GM12878 (cell line): ENCODE results near the gene OR1Q1. TPM values are rescaled to one million over a fixed set of nuclear protein-coding genes. Genes with fewer than 3 reads are reported as not detected.
A peak's percentile ranks its signal among the peaks of the same experiment; 100 is the strongest.

Experiments
- ATAC-seq: fragments of 200-7000 bp; cut with Tn5 transposase; 3 replicates; pipeline ENCODE4 v1.9.1; 2020; ENCODE audit warnings: mild to moderate bottlenecking, moderate library complexity
- Bru-seq: library from RNA; stranded (reverse); fragments of 400-500 nt; gene quantifications from one replicate; lab custom pipeline; 2021; lab: Mats Ljungman, UMichigan
- BruChase-seq, 2 experiments: library from RNA; stranded (reverse); fragments of 400-500 nt; gene quantifications; one replicate each; lab custom pipeline; 2021; lab: Mats Ljungman, UMichigan
- BruUV-seq: library from RNA; stranded (reverse); fragments of 400-500 nt; replicated peaks from 2 replicates; lab custom pipeline; 2021; lab: Mats Ljungman, UMichigan
- CTCF ChIA-PET: fragments of 300-600 bp; sonication (Branson Sonifier 250); formaldehyde crosslinking; extraction: SDS; loops from one replicate; lab custom pipeline; 2021; ENCODE audit warnings: inconsistent platforms; lab: Yijun Ruan, JAX
- POLR2A ChIA-PET: fragments of 350-600 bp; formaldehyde crosslinking; extraction: SDS; loops from one replicate; lab custom pipeline; 2021; ENCODE audit warnings: inconsistent platforms; lab: Charles Lee
- RAD21 ChIA-PET: fragments of 300-600 bp; sonication (Branson Sonifier 250); formaldehyde crosslinking; loops from one replicate; lab custom pipeline; 2023; ENCODE audit warnings: antibody characterized with exemption; ENCODE audit not compliant: unreplicated experiment; lab: Charles Lee
- SMC1A ChIA-PET: fragments of 300-600 bp; sonication (Branson Sonifier 250); formaldehyde crosslinking; loops from one replicate; lab custom pipeline; 2023; ENCODE audit not compliant: unreplicated experiment, uncharacterized antibody; lab: Charles Lee
- DNase-seq: peaks from one replicate; pipeline ENCODE4 v3.0.0-alpha.2; 2011; ENCODE audit warnings: low read depth, low spot score
- FAIRE-seq: peaks from 3 replicates; lab custom pipeline; 2011; peaks lifted over from hg19 to GRCh38; lab: Jason Lieb, UNC
- H2AFZ ChIP-seq: 2 replicates; pipeline ENCODE4 v1.6.0; 2011; ENCODE audit warnings: low read depth, low read length, control low read depth; ENCODE audit not compliant: control insufficient read depth
- H3K27ac ChIP-seq: 2 replicates; pipeline ENCODE4 v1.5.1; 2011; ENCODE audit warnings: control low read depth; ENCODE audit not compliant: control insufficient read depth, insufficient read depth
- H3K27me3 ChIP-seq, 2 experiments: replicated peaks in 1 of 2; 2 replicates each; pipeline versions ENCODE4 v1.6.0 to v1.6.1; 2011; ENCODE audit warnings: low read length in 1 of 2; ENCODE audit not compliant: control insufficient read depth in 2 of 2, insufficient read depth in 2 of 2
- H3K36me3 ChIP-seq, 2 experiments: 2 replicates each; pipeline ENCODE4 v1.5.1; 2011; ENCODE audit warnings: low read length in 1 of 2; ENCODE audit not compliant: control insufficient read depth in 2 of 2, insufficient read depth in 2 of 2
- H3K4me1 ChIP-seq: 2 replicates; pipeline ENCODE4 v1.6.1; 2011; ENCODE audit warnings: mild to moderate bottlenecking, low read length, moderate library complexity, mixed read lengths; ENCODE audit not compliant: control insufficient read depth, insufficient read depth
- H3K4me2 ChIP-seq: 2 replicates; pipeline ENCODE4 v1.6.0; 2011; ENCODE audit warnings: control low read depth; ENCODE audit not compliant: control insufficient read depth, insufficient read depth
- H3K4me3 ChIP-seq: fragments of 200-600 bp; sonication (generic); 2 replicates; pipeline ENCODE4 v1.5.1; 2016
- H3K79me2 ChIP-seq: 2 replicates; pipeline ENCODE4 v1.6.0; 2011; ENCODE audit warnings: low read length; ENCODE audit not compliant: control insufficient read depth, insufficient read depth
- H3K9ac ChIP-seq: 2 replicates; pipeline ENCODE4 v1.8.0; 2011; ENCODE audit warnings: low read length, control low read depth, mixed read lengths; ENCODE audit not compliant: control insufficient read depth, insufficient read depth
- H3K9me3 ChIP-seq: replicated peaks from 3 replicates; pipeline ENCODE4 v1.5.1; 2011; ENCODE audit warnings: mild to moderate bottlenecking, low read length; ENCODE audit not compliant: control insufficient read depth, insufficient read depth
- H4K20me1 ChIP-seq: 2 replicates; pipeline ENCODE4 v1.6.0; 2011; ENCODE audit not compliant: control insufficient read depth, insufficient read depth
- RB1 ChIP-seq: fragments of 450-650 bp; formaldehyde crosslinking; IDR thresholded peaks from 2 replicates; pipeline ENCODE4 v1.6.1; 2017; ENCODE audit warnings: mild to moderate bottlenecking, borderline replicate concordance
- TAF1 ChIP-seq: IDR thresholded peaks from 2 replicates; pipeline ENCODE4 v1.6.1; 2011; ENCODE audit warnings: mild to moderate bottlenecking, low read depth, low read length, borderline replicate concordance
- WGBS: methylation state at CpG from one replicate; pipeline ENCODE4 v1.1.6; 2016; ENCODE audit warnings: low lambda C conversion rate; ENCODE audit not compliant: insufficient replicate concordance, insufficient coverage; ENCODE audit errors: missing lambda C conversion rate; 5-methylcytosine and 5-hydroxymethylcytosine counted together
- in situ Hi-C: fragments of 300-500 bp; cut with MboI; formaldehyde crosslinking; loops from 9 replicates; pipeline ENCODE4 v1.14.3; 2018; ENCODE audit warnings: mixed read lengths
- intact Hi-C: fragments of 100-400 bp; cut with micrococcal nuclease; formaldehyde crosslinking; loops from one replicate; pipeline ENCODE4 v1.14.2; 2022; ENCODE audit not compliant: unreplicated experiment
- long read RNA-seq, 2 experiments: library from polyadenylated mRNA; unstranded; transcript quantifications; one replicate each; pipeline ENCODE4 v2.0.0, GENCODE V29; 2019 to 2020
- polyA minus RNA-seq, 3 experiments: library from RNA; depleted of rRNA, polyadenylated mRNA; stranded (reverse); fragments of >200 nt; gene quantifications; 2 replicates each; pipeline ENCODE4 v1.2.3, GENCODE V29; 2011
- polyA plus RNA-seq, 11 experiments: library from polyadenylated mRNA; depleted of rRNA in 4 of 11; unstranded in 6 of 11; stranded (reverse) in 5 of 11; fragments of >200 nt; fragmentation: Nextera tagmentation in 4 of 11; fragmentation: Illumina TruSeq in 1 of 11; extraction: Ambion mirVana in 4 of 11; extraction: Trizol in 1 of 11; gene quantifications; 1 replicate in 1 of 11; 2 replicates in 10 of 11; pipeline versions ENCODE4 v1.2.1 to v1.2.3, GENCODE V29; 2011 to 2016; ENCODE audit warnings: inconsistent platforms in 2 of 11, missing spikeins in 2 of 11, low read depth in 1 of 11
- total RNA-seq, 4 experiments: library from RNA; depleted of rRNA in 3 of 4; stranded (reverse); fragments of >200 nt in 3 of 4; fragmentation: Illumina TruSeq in 1 of 4; extraction: Trizol in 1 of 4; gene quantifications; 2 replicates each; pipeline versions ENCODE4 v1.2.1 to v1.2.3, GENCODE V29; 2013 to 2021
- TF ChIP-seq, protein P1 (sequence below): fragments of 450-650 bp; IDR thresholded peaks from 2 replicates; pipeline ENCODE4 v1.6.1; 2016; ENCODE audit warnings: mild to moderate bottlenecking, moderate library complexity, borderline replicate concordance

The OR1Q1 gene
- 0.79 and 1.2 TPM in 2 replicates for total RNA-seq (2013; cell fraction: nucleolus; rRNA removed)
- not detected in 2 replicates for total RNA-seq (2014; rRNA removed)
- not detected in 2 replicates for total RNA-seq (2014; rRNA removed; fragmentation: Illumina TruSeq; extraction: Trizol)
- total RNA-seq (2021): not detected in 2 replicates
- polyA plus RNA-seq (2011; ENCODE audit: low read depth): not detected
- 0.29 TPM in 1 of 2 replicates, not detected in the other for polyA plus RNA-seq (2011; rRNA removed)
- 0.30 TPM in 1 of 2 replicates, not detected in the other for polyA plus RNA-seq (2011; cell fraction: cytosol; rRNA removed)
- 1.5 and 1.7 TPM in 2 replicates for polyA plus RNA-seq (2011; cell fraction: nucleus; rRNA removed)
- not detected in 2 replicates for polyA plus RNA-seq (2012)
- not detected in 2 replicates for polyA plus RNA-seq (2014; fragmentation: Illumina TruSeq; extraction: Trizol)
- not detected for polyA plus RNA-seq (2014; fragmentation: Nextera tagmentation; extraction: Ambion mirVana)
- polyA plus RNA-seq (2014; rRNA removed): not detected in 2 replicates
- not detected for polyA plus RNA-seq (2016; fragmentation: Nextera tagmentation; extraction: Ambion mirVana)
- polyA minus RNA-seq (2011; rRNA and poly(A)+ RNA removed): 0.73 and 1.4 TPM in 2 replicates
- not detected in 2 replicates for polyA minus RNA-seq (2011; cell fraction: cytosol; rRNA and poly(A)+ RNA removed)
- polyA minus RNA-seq (2011; cell fraction: nucleus; rRNA and poly(A)+ RNA removed): 0.97 and 1.2 TPM in 2 replicates
- Bru-seq, nascent RNA: percentile 38 among the genes with signal in this experiment
- BruChase-seq, experiment 1, labeled RNA remaining after a 6-hour chase: not detected
- BruChase-seq, experiment 2, labeled RNA remaining after a 2-hour chase: not detected
- long read RNA-seq, experiment 1: 0 reads
- long read RNA-seq, experiment 2: 0 reads

DNA sequence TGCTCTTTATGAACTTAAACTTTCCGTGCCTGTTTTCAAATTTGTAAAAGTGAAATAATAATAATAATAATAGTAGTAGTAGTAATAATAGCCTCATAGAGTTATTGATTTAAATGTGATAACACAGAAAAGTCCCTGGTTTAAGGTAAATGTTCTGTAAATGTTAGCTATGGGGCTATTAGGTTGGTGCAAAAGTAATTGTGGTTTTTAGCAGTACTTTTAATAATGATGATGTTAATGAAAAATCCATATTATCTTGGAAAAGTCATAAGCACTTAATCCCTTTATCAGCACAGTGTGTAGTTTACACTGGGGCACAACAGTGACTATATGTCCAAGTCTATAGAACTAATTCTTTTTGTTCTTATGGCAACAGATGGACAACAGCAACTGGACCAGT lies at the start of gene OR1Q1:
OR1Q1 (plus strand) TSS at position 377 of the 400 bp plus-strand sequence; CDS start at position 377, 0 bp downstream.
- DNase-seq (no peak), FAIRE-seq (no peak), ATAC-seq (no peak)
- Histone ChIP-seq H3K27ac (no peak within 1 kb of the TSS), H3K9ac (no peak within 1 kb of the TSS), H3K4me3 (no peak within 1 kb of the TSS), H3K79me2 (no peaks in the 10 kb centered on the region), H3K36me3 (no peaks in the 10 kb centered on the region), H3K9me3 (no peaks in the 10 kb centered on the region), H3K27me3 (no peaks in the 10 kb centered on the region; a peak in 1 of 4 replicates), H4K20me1 (no peaks in the 10 kb centered on the region), H3K4me1 (no peaks in the 10 kb centered on the region), H3K4me2 (no peak within 1 kb of the TSS), H2AFZ (no peak within 1 kb of the TSS)
- POLR2A ChIA-PET: no interaction called here
- TF ChIP-seq RB1 (no peak), TAF1 (no peak)
- TF ChIP-seq, protein P1, sequence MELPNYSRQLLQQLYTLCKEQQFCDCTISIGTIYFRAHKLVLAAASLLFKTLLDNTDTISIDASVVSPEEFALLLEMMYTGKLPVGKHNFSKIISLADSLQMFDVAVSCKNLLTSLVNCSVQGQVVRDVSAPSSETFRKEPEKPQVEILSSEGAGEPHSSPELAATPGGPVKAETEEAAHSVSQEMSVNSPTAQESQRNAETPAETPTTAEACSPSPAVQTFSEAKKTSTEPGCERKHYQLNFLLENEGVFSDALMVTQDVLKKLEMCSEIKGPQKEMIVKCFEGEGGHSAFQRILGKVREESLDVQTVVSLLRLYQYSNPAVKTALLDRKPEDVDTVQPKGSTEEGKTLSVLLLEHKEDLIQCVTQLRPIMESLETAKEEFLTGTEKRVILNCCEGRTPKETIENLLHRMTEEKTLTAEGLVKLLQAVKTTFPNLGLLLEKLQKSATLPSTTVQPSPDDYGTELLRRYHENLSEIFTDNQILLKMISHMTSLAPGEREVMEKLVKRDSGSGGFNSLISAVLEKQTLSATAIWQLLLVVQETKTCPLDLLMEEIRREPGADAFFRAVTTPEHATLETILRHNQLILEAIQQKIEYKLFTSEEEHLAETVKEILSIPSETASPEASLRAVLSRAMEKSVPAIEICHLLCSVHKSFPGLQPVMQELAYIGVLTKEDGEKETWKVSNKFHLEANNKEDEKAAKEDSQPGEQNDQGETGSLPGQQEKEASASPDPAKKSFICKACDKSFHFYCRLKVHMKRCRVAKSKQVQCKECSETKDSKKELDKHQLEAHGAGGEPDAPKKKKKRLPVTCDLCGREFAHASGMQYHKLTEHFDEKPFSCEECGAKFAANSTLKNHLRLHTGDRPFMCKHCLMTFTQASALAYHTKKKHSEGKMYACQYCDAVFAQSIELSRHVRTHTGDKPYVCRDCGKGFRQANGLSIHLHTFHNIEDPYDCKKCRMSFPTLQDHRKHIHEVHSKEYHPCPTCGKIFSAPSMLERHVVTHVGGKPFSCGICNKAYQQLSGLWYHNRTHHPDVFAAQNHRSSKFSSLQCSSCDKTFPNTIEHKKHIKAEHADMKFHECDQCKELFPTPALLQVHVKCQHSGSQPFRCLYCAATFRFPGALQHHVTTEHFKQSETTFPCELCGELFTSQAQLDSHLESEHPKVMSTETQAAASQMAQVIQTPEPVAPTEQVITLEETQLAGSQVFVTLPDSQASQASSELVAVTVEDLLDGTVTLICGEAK: peak; percentile 42; the same call in 1 of the 2 replicates
- SMC1A ChIA-PET: no interaction called here
- in situ Hi-C loops (no loop called here), intact Hi-C loops (no loop called here)
- CTCF ChIA-PET: no interaction called here
- no TSS peak for BruUV-seq
- WGBS: 4% methylated on average over 1 of the region's 1 CpG
- RAD21 ChIA-PET: no interaction called here
